ENCODE measurements around the gene GDF3. TPM values are rescaled to one million over a fixed set of nuclear protein-coding genes. Genes with fewer than 3 reads are reported as not detected.
A peak's percentile ranks its signal among the peaks of the same experiment; 100 is the strongest.
"Not testable (repeated sequence)": the region's sequence is repeated elsewhere in the genome, so short reads cannot be mapped to it uniquely, and the experiment has no call there.

GDF3 gene
- not detected for total RNA-seq

DNA sequence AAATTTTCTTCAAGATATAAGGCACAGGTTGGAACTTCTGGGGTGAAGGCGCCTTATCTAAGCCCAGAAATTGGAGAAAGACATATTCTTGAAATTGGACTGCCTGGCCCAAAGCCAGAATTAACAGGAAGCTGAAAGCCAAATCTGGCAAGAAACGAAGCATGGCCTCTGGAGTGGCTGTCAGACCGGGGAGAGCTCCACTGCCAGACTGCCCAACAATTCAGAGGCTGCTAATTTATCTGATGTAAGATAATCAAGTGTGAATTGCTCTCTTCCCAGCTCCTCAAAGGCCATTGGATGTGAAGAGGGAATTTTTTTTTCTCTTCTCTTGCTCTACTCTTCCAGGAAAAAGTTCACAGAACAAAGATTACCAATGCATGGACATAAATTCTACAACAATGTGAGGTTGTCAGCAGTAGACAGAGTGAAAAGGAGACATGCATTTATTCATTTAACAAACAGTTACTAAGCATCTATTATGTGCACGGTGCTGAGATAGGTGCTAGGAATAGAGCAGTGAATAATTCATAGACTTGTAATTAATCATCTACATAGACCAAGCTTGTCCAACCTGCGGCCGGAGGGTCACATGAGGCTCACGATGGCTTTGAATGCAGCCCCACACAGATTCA is at the start of gene GDF3:
Gene GDF3 (minus strand): TSS at position 210 of the 632 bp plus-strand sequence. CDS start 47 bp downstream, at position 163.
- DNase-seq (ENCODE audit: low spot score) = no peak
- ATAC-seq = no peak

DNA sequence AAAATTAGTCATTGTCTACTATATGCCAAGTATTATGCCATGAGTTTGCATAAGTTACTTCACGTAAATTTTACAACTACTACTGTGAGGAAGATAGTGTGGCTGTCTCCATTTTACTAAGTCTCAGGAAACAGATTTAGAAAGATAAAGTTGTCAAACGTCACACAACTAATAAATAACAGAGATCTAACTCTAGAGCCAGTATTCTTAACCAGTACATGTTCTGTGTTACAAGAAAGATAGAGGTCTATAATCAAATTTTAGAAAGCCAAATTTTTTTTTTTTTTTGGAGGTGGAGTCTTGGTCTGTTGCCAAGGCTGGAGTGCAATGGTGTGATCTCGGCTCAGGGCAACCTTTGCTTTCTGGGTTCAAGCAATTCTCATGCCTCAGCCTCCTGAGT is 37.4 kb upstream of the GDF3 start:
- ATAC-seq (no peak), DNase-seq (ENCODE audit: low spot score) (no peak)

DNA sequence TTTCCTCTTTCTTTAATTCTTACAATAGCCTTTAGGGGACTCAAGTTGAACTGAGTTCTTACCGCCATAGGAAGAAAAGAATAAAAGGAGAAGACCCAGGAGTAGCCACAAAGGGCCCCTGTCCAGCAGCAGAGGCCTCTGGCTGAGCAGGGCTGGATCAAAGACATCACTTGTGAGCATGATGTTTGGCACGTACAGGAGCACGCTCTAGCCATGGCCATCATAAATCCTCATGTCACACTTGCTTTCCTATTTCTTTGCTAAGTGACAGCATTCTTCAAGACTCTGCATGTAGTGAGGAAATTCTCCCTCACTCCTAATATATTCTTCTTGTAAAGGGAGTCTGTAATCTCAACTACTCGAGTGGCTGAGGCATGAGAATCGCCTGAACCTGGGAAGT is 35.9 kb upstream of the GDF3 start:
- no peak for DNase-seq (ENCODE audit: low spot score)
- no peak for ATAC-seq

DNA sequence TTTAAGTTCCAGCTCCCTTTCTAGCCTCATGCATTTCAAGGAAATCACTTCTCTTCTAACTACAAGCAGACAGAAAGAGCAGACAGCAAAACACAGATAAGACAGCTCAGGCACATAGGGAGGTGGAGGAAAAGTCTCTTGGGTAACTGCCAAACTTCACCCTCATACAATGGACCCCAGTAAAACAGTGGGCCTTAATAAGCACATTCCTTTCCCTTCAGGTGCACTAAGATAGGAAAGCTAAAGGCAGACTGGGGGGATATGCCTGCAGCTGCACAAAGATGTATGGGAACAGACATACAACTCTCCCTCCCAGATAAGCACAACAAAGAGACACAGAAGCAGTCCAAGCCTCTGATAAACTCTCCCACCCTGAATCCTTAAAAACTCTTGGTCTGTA is 35.4 kb upstream of the GDF3 start:
- ATAC-seq; DNase-seq (ENCODE audit: low spot score): not testable (repeated sequence)

DNA sequence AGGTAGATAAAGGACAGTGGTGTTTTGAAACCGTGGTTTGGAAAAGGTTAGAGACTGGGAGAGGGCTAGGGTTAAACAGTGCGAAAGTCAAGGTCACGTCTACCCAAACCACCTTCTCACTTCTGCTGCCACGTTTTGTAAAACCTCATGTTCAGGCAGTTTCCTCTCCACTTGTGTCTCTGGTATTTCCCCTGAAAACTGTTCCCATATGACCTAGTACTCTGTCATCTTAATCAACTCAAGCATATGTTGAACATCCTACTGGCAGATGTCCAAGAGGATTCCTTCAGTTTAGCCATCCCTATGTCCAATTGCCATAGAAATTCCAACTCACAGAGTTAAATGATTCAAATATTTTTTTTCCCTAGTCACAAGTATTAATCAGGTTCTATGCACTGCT is 34.2 kb upstream of the GDF3 start:
- no peak for DNase-seq (ENCODE audit: low spot score)
- no peak for ATAC-seq

DNA sequence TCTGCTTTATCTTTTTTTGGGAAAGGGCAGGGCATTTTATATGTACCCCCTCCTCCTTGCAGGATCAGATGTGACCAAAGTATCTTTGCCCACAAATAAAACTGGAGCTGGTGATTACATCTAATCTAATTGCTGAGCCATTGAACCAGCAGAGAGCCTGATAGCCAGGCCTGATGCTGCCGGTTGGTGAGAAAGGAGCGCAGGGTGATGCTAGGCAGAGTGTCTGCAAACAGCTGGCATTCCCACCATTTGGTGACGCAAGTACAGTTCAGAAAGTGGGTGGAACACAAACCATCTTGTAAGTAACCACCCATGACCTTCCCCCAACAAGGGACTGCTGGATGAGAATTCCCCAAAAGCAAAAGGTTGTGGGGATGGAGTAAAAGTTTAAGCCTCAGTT is 28.4 kb upstream of the GDF3 start:
- DNase-seq (ENCODE audit: low spot score) = no peak
- no peak for ATAC-seq

DNA sequence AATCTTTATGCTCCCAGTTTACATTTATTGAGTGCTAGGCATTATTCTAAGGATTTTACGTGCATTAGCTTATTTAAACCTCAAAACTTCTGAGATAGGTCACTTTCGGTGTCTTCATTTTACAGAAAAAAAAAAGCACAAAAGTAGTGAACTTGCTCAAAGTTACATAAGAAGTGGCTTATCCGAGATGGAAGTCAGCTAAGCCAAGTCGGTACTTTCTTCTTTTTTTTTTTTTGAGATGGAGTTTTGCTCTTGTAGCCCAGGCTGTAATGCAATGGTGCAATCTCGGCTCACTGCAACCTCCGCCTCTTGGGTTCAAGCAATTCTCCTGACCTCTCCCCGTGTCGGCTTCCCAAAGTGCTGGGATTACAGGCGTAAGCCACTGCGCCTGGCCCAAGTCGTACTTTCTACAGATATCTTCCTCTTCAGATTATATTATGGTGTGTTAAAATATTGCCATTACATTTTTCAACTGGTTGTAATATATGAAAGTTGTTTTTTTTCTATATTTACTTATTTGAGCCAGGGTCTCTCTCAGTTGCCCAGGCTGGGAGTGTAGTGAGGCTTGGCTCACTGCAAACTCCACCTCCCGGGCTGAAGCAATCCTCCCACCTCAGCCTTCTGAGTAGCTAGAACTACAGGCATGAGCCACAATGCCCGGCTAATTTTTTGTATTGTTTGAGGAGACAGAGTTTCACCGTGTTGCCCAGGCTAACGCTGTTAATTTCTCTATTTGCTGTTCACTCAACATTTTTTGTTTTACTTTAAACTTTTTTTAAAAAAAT is 24.6 kb upstream of the GDF3 start:
- DNase-seq (ENCODE audit: low spot score) = no peak

DNA sequence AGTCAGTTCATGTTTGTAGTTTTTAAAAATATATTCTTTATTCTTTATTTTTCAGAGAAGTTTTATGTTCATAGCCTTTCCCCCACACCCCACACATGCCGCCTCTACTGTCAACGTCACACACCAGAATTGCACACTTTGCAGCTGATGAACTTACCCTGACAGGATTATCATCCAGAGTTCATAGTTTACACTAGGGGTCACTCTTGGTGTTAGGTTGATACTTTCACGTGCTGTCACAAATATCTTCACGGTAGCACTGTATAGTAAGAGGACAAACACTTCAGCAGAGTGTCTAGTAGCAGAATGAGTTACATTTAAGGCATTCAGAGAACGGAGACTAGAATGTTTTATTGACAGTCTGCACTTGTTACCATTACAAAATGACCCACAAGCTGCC is 20.8 kb upstream of the GDF3 start:
- peak; percentile 89 for ATAC-seq

More for the DNA sequence above, 24.6 kb upstream of the GDF3 start:
- no peak for ATAC-seq

DNA sequence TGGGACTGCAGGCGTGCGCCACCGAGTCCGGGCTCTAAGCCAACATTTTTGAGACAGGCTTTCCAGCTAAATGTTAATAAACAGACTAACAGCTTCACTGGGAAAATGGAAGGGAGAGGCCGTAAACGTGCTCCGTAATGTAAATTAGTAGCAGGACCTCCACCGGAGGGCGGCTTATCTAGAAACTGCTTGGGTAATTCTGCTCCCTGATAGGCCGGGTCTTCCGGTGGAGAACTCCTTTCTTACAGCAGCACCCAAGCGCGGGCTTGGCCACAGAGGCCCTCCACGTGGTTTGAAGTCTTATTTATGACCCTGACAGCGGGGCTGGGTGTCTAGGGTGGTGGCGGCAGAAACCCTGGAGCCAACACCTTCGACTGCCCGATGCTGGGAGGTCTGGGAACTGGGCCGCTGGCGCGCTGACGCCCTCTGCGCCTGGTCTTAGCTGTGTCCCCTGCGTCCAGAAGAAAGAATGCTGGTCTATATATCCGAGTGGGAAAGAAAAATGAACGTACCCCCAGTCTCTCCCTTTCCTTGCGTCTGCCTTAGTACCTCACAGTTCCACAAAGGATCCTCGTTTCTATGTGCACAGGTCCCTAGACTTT is 17.4 kb upstream of the GDF3 start:
- DNase-seq (ENCODE audit: low spot score) (no peak), ATAC-seq (no peak)

More for the DNA sequence above, 20.8 kb upstream of the GDF3 start:
- no peak for DNase-seq (ENCODE audit: low spot score)

DNA sequence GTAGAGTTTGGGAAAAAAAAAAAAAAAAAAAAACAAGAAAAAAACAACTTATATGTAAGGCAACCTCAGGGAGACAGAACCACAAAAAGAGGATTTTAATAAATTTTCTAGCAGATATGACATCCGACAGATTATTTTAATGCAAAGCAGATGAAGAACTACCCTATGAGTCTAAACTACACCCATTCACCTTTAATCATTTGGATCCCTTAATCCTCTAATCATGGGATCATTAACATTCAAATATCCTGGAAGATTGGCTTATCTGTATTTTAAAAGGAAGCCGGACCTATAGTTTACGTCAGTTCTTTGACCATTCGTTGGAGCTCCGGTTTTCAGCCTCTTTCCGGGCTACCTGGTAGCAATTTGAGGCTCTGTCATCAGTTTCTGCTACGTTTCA is 15.6 kb upstream of the GDF3 start, which contains the start of gene DPPA3:
Gene DPPA3 (plus strand): TSS at position 301 of the 400 bp plus-strand sequence. CDS start 138 bp downstream, outside the sequence.
- DNase-seq (ENCODE audit: low spot score) (no peak), ATAC-seq (no peak)

DNA sequence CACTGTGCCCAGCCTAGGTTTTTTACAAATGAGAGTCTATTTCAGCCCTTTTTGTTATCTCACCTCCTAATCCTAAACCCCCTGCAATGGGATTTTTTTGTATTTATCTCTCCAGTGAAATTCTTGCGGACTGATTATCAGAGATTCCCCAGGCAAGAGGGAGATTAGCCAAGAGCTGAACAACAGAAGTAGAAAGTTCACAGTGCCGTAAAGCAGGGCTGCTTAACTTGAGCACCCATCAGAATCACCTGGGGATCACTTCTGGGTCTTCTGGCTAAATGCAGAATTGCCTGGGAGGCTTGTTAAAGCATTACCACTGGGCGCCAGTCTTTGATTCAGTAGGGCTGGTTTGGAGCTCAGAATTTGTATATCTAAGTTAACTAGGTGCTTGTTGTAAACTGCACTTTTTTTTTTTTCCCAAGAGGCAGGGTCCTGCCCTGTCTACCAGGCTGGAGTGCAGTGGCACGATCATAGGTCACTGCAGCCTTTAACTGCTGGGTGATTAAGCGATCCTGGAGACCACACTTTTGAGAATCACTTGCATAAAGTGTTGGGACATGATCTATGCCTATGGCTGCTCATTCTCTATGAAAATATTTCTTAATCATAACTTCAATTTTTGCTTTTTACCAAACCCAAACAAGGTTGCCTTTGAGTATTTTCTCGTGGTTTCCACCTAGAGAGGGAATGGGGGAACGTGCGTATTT is 14.5 kb upstream of the GDF3 start:
- ATAC-seq = no peak
- DNase-seq (ENCODE audit: low spot score) = no peak

DNA sequence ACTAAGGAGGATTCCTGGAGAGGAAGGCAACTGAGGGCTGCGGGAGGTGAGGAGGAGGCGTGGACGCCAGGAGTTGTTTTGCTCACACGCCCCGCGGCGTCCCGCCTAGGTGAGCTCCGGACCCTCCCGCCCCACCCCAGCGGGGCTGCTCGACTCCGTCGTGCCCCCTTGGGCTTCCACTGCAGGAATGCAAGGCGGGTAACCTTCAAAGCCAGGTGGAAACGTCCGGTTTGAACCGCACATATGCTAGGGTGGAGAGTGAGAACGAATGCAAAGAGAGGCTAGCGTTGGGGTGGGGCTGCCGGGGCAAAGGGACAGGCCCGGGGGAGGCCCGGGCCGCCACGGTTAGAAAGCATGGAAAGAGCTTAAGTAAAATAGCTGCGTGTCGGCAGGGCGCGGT is 10.3 kb upstream of the GDF3 start:
- no peak for DNase-seq (ENCODE audit: low spot score)

DNA sequence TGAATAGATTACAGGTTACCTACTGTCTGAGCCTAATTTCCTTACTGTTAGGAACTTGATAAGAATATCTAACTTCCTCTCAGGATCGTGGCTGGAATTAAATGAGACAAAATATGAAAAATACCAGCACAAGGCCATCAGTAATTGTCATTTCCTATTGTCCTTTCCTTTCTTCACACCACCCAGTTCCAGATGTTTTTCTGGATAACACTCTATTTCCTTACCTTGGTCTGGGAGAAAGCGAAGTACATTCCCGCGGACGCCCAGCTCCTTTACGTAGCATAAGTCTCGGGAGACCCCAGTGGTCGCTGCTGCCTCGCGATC is 376 bp downstream of the GDF3 start:
- no peak for DNase-seq (ENCODE audit: low spot score)
- no peak for ATAC-seq

More for the DNA sequence above, 10.3 kb upstream of the GDF3 start:
- ATAC-seq = no peak

DNA sequence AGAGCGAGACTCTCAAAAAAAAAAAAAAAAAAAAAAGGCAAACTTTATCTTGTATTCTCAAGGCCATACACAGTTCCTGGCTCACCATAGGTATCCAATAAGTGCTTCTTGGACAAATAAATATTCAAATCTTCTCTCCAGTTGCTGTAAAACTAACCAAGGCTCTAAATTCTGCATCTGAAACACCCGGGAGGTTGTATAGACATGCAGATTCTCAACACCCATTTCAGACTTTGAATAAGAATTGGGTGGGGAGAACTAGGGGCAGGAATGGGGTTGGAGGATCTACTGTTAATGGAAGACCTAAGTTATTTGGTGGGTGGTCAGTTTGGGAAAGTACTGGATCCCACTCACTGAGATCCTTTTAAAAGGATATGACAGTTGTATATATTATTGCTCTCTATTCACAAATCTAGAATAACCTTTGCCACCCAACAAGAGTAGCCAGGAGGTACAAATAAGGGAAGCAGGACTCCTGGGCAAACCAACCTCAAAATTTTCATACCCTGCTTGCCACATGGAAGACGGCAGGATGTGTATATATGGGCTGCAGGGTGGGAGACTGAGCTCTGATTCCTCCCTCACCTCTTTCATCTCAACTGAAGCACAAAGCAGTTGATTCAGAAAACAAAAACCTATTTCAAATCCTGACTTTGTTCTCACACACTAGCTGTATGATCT is 879 bp downstream of the GDF3 start:
- ATAC-seq (no peak), DNase-seq (ENCODE audit: low spot score) (no peak)

DNA sequence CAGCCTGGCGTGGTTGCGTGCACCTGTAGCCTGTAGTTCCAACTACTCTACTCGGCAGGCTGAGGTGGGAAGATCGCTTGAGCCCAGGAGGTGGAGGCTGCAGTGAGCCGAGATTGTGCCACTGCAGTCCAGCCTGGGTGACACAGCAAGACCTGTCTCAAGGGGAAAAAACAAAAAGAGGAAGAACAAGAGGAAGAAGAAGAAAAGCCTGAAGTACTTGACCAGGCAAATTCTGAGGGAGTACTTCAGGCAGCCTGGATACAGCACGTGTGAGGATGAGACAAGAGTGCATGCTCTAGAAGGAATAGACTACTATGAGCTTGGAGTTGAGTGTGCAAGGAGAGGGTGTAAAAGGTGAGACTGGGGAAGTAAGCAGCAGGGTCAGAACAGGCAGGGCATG is 1.8 kb downstream of the GDF3 start:
- no peak for ATAC-seq
- no peak for DNase-seq (ENCODE audit: low spot score)

DNA sequence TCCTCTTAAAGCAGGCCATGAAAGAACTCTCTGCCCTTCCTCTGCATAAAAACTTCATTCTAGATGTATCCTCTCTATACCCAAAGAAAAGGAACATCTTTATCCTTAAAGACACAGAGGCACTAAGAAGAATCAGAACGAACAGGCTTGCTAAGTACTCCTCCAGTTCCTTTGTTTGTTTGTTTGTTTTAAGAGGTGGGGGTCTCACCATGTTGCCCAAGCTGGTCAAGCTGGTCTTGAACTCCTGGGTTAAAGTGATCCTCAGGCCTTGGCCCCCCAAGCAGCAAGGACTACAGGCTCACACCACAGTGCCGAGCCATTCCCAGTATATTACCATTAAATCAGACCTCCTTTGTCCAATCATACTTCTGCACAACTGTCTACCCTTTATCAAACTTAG is 14.0 kb downstream of the GDF3 start:
- no peak for ATAC-seq
- no peak for DNase-seq (ENCODE audit: low spot score)

DNA sequence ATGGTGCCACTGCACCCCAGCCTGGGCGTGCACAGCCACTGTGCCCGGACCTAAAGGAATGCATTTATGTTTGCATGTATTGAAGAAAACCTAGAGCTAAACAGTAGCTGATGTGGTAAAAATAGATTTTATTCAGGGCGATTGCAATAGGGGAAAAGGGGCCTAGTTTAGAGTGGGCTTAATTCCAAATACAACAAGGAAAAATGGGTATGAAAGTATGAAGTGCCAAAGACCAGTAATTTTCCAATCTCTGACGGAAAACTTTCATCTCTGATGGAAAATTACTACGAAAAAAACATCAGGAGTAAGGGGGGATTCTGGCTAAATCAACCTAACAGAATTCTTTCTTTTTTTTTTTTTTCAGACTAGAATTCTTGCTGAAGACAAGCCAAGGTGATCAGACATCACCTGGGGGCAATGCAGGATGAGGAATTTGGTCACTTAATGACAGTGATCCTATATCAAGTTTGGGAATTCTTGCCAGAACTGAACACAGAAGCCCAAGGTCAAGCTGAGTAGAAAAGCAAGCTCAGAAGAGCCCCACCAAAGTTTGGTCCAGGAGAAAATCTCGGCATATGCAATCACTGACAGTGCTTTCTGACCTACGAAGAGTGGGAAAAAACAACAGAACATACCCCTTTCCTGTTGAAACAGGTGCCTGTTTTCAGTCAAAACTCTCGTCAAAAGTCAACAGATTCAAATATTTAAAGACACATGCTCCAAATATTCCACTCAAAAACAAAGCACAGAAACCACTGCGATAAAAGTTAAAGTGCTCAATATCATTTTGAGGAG is 16.1 kb downstream of the GDF3 start:
- DNase-seq (ENCODE audit: low spot score) (no peak), ATAC-seq (no peak)

DNA sequence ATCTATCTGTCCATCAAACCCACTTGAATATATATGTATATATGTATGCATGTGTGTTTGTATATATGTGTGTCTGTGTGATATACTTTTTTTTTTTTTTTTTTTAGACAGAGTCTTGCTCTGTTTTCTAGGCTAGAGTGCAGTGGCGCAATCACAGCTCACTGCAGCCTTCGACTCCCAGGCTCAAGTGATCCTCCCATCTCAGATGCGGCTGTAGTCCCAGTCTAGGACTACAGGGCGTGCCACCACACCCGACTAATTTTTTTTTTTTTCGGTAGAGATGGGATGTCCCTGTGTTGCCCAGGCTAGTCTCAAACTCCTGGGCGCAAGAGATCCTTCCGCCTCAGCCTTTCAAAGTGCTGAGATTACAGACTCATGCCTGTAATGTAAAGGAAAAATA is 16.8 kb downstream of the GDF3 start:
- ATAC-seq = no peak
- no peak for DNase-seq (ENCODE audit: low spot score)

DNA sequence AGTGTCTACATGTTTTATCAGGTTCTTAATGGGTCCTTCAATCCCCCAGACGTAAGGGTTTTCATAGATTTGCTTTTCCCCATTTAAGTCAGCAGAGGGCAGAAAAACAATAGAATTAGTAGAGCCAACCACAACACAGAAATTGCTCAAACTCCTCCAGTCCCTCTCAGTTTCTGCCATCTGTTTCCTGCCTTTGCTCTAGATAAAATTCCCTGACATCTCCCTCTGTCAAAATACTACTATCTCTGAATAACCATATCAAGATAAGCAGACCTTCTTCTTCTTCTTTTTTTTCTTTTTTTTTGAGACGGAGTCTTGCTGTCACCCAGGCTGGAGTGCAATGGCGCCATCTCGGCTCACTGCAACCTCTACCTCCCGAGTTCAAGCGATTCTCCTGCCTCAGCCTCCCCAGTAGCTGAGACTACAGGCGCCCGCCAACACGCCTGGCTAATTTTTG is 18.1 kb downstream of the GDF3 start:
- ATAC-seq = peak; percentile 68
- DNase-seq (ENCODE audit: low spot score) = not testable (repeated sequence)

DNA sequence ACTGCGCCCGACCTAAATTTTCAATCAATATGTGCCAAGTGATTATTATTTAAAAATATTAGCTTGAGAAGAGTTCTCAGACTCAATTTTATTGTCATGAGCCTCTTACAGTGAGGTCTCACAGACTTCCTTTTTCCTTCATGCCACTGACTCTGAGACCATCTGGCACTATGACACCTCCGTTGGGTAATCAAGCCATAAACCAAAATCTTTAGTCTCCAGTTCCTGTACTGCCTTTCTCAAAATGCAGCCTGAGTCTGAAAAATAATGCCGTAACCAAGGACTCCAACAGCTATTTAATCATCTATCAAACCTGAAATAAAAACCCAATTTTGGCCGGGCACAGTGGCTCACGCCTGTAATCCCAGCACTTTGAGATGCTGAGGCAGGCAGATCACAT is 20.1 kb downstream of the GDF3 start:
- ATAC-seq; DNase-seq (ENCODE audit: low spot score): not testable (repeated sequence)

Data from left lobe of liver (tissue), 2 donors.